ENCODE measurements around the gene KIDINS220. TPM values are rescaled to one million over a fixed set of nuclear protein-coding genes. Genes with fewer than 3 reads are reported as not detected.
A peak's percentile ranks its signal among the peaks of the same experiment; 100 is the strongest.

Gene KIDINS220
- total and polyA plus RNA-seq, 9 of the 15 experiments (the other 6 are each of a cell fraction or from before 2014, with no cell fraction given) = 15.2 to 48.0 (median 34.4) TPM

- Histone ChIP-seq H4K20me1 (replicated peaks; ENCODE audit: control insufficient read depth, insufficient read depth, low read length) (no peaks in the 10 kb centered on the region), H3K27ac (ENCODE audit: extremely low read depth, low read depth, low read length) (no peak overlapping the region), H3K9me3 (replicated peaks; ENCODE audit: control insufficient read depth, insufficient read depth, low read depth, low read length) (no peaks in the 10 kb centered on the region), H3K9ac (ENCODE audit: insufficient read depth in 1 of 2, low read depth in 2 of 2, low read length in 2 of 2) (no peak overlapping the region), H3K36me3 (ENCODE audit: control insufficient read depth, insufficient read depth, low read length) (peaks cover 50% of the 10 kb centered on the region), H3K9me1 (ENCODE audit: control insufficient read depth, insufficient read depth, low read length) (no peaks in the 10 kb centered on the region), H3K4me3 (no peak overlapping the region), H3K4me1 (replicated peaks in 1 of 2; ENCODE audit: control insufficient read depth in 2 of 2, insufficient read depth in 2 of 2, low read length in 2 of 2) (no peaks in the 10 kb centered on the region), H3K4me2 (ENCODE audit: insufficient read depth, low read length) (no peak overlapping the region), H2AFZ (ENCODE audit: low read depth, low read length) (no peak overlapping the region), H3K79me2 (ENCODE audit: control insufficient read depth, insufficient read depth, low read length) (no peaks in the 10 kb centered on the region), H3K27me3 (ENCODE audit: control insufficient read depth in 2 of 2, insufficient read depth in 2 of 2, low read length in 2 of 2) (no peaks in the 10 kb centered on the region)
- intact Hi-C loops (cut with micrococcal nuclease) = no loop called here
- ChIA-PET CTCF (ENCODE audit: low intra/inter-chr PET ratio) (no interaction called here), POLR2A (interaction anchor here (0.8 kb wide), 1 partner anchor 107 kb away, joined by 6 read pairs; no protein-coding TSS in a partner anchor)
- no peak for DNase-seq (ENCODE audit: extremely low read depth in 1 of 4, low spot score in 3 of 4)
- in situ Hi-C loops (cut with MboI) = no loop called here
- WGBS (ENCODE audit: insufficient coverage, low coverage, missing lambda C conversion rate) = 88% methylated on average over 5 of the region's 5 CpGs
- BruUV-seq (replicated peaks) = no TSS peak
- no peak for ATAC-seq
- peak; percentile 40 for FAIRE-seq
- TF ChIP-seq MIER1 (IDR thresholded peaks at IDR 0.05; ENCODE audit: low read depth) (no peak), DDX20 (tag; IDR thresholded peaks at IDR 0.05; ENCODE audit: low read depth) (no peak), POLR3A (IDR thresholded peaks at IDR 0.05; ENCODE audit: borderline replicate concordance, extremely low read depth, insufficient read depth, insufficient read length) (no peak), NRF1 (conservative IDR thresholded peaks at IDR 0.05 in 1 of 2, IDR thresholded peaks at IDR 0.05 in 1 of 2) (no peak), SIX5 (IDR thresholded peaks at IDR 0.05; ENCODE audit: borderline replicate concordance in 1 of 2, insufficient read depth in 1 of 2, low read depth in 1 of 2, low read length in 2 of 2) (no peak), ZFPM2 (CRISPR knock-in tag; IDR thresholded peaks at IDR 0.05) (no peak), DIDO1 (tag; IDR thresholded peaks at IDR 0.05; ENCODE audit: low read depth) (no peak), ZNF551 (CRISPR knock-in tag; IDR thresholded peaks at IDR 0.05) (no peak), KLF16 (IDR thresholded peaks at IDR 0.05) (no peak), PCBP1 (IDR thresholded peaks at IDR 0.05; ENCODE audit: low read depth, low read length, poor library complexity, severe bottlenecking) (no peak), TEAD2 (tag; IDR thresholded peaks at IDR 0.05) (no peak), ZNF584 (CRISPR knock-in tag; IDR thresholded peaks at IDR 0.05; ENCODE audit: low read depth) (no peak), SNIP1 (IDR thresholded peaks at IDR 0.05; ENCODE audit: low read depth) (no peak), HMG20A (CRISPR knock-in tag; conservative IDR thresholded peaks at IDR 0.05) (no peak)
- TF ChIP-seq, protein P1, sequence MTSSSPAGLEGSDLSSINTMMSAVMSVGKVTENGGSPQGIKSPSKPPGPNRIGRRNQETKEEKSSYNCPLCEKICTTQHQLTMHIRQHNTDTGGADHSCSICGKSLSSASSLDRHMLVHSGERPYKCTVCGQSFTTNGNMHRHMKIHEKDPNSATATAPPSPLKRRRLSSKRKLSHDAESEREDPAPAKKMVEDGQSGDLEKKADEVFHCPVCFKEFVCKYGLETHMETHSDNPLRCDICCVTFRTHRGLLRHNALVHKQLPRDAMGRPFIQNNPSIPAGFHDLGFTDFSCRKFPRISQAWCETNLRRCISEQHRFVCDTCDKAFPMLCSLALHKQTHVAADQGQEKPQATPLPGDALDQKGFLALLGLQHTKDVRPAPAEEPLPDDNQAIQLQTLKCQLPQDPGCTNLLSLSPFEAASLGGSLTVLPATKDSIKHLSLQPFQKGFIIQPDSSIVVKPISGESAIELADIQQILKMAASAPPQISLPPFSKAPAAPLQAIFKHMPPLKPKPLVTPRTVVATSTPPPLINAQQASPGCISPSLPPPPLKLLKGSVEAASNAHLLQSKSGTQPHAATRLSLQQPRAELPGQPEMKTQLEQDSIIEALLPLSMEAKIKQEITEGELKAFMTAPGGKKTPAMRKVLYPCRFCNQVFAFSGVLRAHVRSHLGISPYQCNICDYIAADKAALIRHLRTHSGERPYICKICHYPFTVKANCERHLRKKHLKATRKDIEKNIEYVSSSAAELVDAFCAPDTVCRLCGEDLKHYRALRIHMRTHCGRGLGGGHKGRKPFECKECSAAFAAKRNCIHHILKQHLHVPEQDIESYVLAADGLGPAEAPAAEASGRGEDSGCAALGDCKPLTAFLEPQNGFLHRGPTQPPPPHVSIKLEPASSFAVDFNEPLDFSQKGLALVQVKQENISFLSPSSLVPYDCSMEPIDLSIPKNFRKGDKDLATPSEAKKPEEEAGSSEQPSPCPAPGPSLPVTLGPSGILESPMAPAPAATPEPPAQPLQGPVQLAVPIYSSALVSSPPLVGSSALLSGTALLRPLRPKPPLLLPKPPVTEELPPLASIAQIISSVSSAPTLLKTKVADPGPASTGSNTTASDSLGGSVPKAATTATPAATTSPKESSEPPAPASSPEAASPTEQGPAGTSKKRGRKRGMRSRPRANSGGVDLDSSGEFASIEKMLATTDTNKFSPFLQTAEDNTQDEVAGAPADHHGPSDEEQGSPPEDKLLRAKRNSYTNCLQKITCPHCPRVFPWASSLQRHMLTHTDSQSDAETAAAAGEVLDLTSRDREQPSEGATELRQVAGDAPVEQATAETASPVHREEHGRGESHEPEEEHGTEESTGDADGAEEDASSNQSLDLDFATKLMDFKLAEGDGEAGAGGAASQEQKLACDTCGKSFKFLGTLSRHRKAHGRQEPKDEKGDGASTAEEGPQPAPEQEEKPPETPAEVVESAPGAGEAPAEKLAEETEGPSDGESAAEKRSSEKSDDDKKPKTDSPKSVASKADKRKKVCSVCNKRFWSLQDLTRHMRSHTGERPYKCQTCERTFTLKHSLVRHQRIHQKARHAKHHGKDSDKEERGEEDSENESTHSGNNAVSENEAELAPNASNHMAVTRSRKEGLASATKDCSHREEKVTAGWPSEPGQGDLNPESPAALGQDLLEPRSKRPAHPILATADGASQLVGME (CRISPR knock-in tag; IDR thresholded peaks at IDR 0.05) = no peak
- TF ChIP-seq, protein P2, sequence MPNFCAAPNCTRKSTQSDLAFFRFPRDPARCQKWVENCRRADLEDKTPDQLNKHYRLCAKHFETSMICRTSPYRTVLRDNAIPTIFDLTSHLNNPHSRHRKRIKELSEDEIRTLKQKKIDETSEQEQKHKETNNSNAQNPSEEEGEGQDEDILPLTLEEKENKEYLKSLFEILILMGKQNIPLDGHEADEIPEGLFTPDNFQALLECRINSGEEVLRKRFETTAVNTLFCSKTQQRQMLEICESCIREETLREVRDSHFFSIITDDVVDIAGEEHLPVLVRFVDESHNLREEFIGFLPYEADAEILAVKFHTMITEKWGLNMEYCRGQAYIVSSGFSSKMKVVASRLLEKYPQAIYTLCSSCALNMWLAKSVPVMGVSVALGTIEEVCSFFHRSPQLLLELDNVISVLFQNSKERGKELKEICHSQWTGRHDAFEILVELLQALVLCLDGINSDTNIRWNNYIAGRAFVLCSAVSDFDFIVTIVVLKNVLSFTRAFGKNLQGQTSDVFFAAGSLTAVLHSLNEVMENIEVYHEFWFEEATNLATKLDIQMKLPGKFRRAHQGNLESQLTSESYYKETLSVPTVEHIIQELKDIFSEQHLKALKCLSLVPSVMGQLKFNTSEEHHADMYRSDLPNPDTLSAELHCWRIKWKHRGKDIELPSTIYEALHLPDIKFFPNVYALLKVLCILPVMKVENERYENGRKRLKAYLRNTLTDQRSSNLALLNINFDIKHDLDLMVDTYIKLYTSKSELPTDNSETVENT (CRISPR knock-in tag; IDR thresholded peaks at IDR 0.05) = no peak
Observed at GRCh38 chr2:8786463-8786862, 51.0 kb downstream of the KIDINS220 start.

Measured in K562 (cell line).